Neural cell (in vitro differentiated cells): ENCODE data around the gene PPP2R5B. TPM values are rescaled to one million over a fixed set of nuclear protein-coding genes. Genes with fewer than 3 reads are reported as not detected.

ENCODE experiments used
- H2AFZ ChIP-seq: fragments of 200-600, 300-800 bp; sonication (generic), shearing (Covaris generic); 2 replicates; pipeline ENCODE4 v1.6.0; 2014; ENCODE audit warnings: low read depth, mild to moderate bottlenecking, antibody characterized with exemption, low read length, moderate library complexity
- H3F3A ChIP-seq: fragments of 200-600 bp; shearing (Covaris generic); 2 replicates; pipeline ENCODE4 v1.6.1; 2016; ENCODE audit warnings: mild to moderate bottlenecking, moderate library complexity, mixed read lengths, antibody characterized with exemption, low read length; ENCODE audit not compliant: insufficient read depth, poor library complexity, severe bottlenecking
- H3K27ac ChIP-seq: fragments of 200-600, 300-800 bp; sonication (generic), shearing (Covaris generic); 2 replicates; pipeline ENCODE4 v1.5.1; 2014; ENCODE audit warnings: mild to moderate bottlenecking, low read length, moderate library complexity
- H3K27me3 ChIP-seq: fragments of 300-800, 200-600 bp; sonication (generic), shearing (Covaris generic); 2 replicates; pipeline ENCODE4 v1.6.0; 2014; ENCODE audit warnings: mild to moderate bottlenecking, low read depth, low read length, moderate library complexity; ENCODE audit not compliant: insufficient read depth
- H3K36me3 ChIP-seq: fragments of 300-800, 200-600 bp; sonication (generic), shearing (Covaris generic); 2 replicates; pipeline ENCODE4 v1.5.1; 2014; ENCODE audit warnings: mild to moderate bottlenecking, antibody characterized with exemption, low read length, moderate library complexity; ENCODE audit not compliant: insufficient read depth
- H3K4me2 ChIP-seq: fragments of 300-800, 200-600 bp; sonication (generic), shearing (Covaris generic); 2 replicates; pipeline ENCODE4 v1.6.0; 2014; ENCODE audit warnings: mild to moderate bottlenecking, low read length
- H3K4me3 ChIP-seq: fragments of 300-800, 200-600 bp; sonication (generic), shearing (Covaris generic); 2 replicates; pipeline ENCODE4 v1.5.1; 2014; ENCODE audit warnings: mild to moderate bottlenecking, low read length, moderate library complexity
- H3K79me2 ChIP-seq: fragments of 200-600 bp; shearing (Covaris generic); replicated peaks from 2 replicates; pipeline ENCODE4 v1.6.0; 2014; ENCODE audit warnings: mild to moderate bottlenecking, low read length, moderate library complexity; ENCODE audit not compliant: insufficient read depth
- H3K9ac ChIP-seq: fragments of 300-800, 200-600 bp; sonication (generic), shearing (Covaris generic); 2 replicates; pipeline ENCODE4 v1.6.1; 2016; ENCODE audit warnings: mild to moderate bottlenecking, low read length, mixed read lengths
- H3K9me2 ChIP-seq: fragments of 200-600 bp; shearing (Covaris generic); 2 replicates; pipeline ENCODE4 v1.6.1; 2016; ENCODE audit warnings: mild to moderate bottlenecking, low read length, mixed read lengths; ENCODE audit not compliant: insufficient read depth
- H3K9me3 ChIP-seq: fragments of 200-600, 300-800 bp; sonication (generic), shearing (Covaris generic); 2 replicates; pipeline ENCODE4 v1.6.1; 2016; ENCODE audit warnings: mild to moderate bottlenecking, mixed run types, low read length, moderate library complexity, mixed read lengths
- H4K20me1 ChIP-seq: fragments of 200-600 bp; shearing (Covaris generic); 2 replicates; pipeline ENCODE4 v1.6.1; 2016; ENCODE audit warnings: mild to moderate bottlenecking, mixed run types; ENCODE audit not compliant: insufficient read depth
- CTCF ChIP-seq: fragments of 450-650 bp; IDR thresholded peaks from 2 replicates; pipeline ENCODE4 v1.5.1; 2014; ENCODE audit warnings: antibody characterized with exemption, mild to moderate bottlenecking, moderate library complexity; ENCODE audit not compliant: poor library complexity, severe bottlenecking
- EP300 ChIP-seq: fragments of 450-650 bp; conservative IDR thresholded peaks from 2 replicates; pipeline ENCODE4 v1.6.1; 2014; ENCODE audit warnings: antibody characterized with exemption, mild to moderate bottlenecking, moderate library complexity; ENCODE audit not compliant: poor library complexity, severe bottlenecking
- EZH2 ChIP-seq: fragments of 200-600, 300-800 bp; shearing (Covaris generic), sonication (generic); IDR thresholded peaks from 2 replicates; pipeline ENCODE4 v1.6.1; 2014; ENCODE audit warnings: antibody characterized with exemption, low read length, borderline replicate concordance, mild to moderate bottlenecking; ENCODE audit not compliant: insufficient read depth, poor library complexity, severe bottlenecking
- MXI1 ChIP-seq: fragments of 450-650 bp; conservative IDR thresholded peaks from 2 replicates; pipeline ENCODE4 v1.6.1; 2014; ENCODE audit warnings: antibody characterized with exemption, mild to moderate bottlenecking; ENCODE audit not compliant: poor library complexity, severe bottlenecking
- POLR2AphosphoS5 ChIP-seq: IDR thresholded peaks from 2 replicates; pipeline ENCODE4 v1.6.1; 2012
- RAD21 ChIP-seq: fragments of 450-650 bp; conservative IDR thresholded peaks from 2 replicates; pipeline ENCODE4 v1.6.1; 2014; ENCODE audit warnings: antibody characterized with exemption, mild to moderate bottlenecking, moderate library complexity
- REST ChIP-seq: IDR thresholded peaks from 2 replicates; pipeline ENCODE4 v1.6.1; 2012; ENCODE audit warnings: borderline replicate concordance
- SMC3 ChIP-seq: fragments of 450-650 bp; conservative IDR thresholded peaks from 2 replicates; pipeline ENCODE4 v1.6.1; 2014; ENCODE audit warnings: antibody characterized with exemption, mild to moderate bottlenecking, moderate library complexity; ENCODE audit not compliant: poor library complexity
- TAF1 ChIP-seq: IDR thresholded peaks from 2 replicates; pipeline ENCODE4 v1.6.1; 2012; ENCODE audit warnings: low read depth
- polyA plus RNA-seq: library from polyadenylated mRNA; depleted of rRNA; stranded (reverse); fragments of >200 nt; gene quantifications from 2 replicates; pipeline ENCODE4 v1.2.3, GENCODE V29; 2014

The PPP2R5B gene
- polyA plus RNA-seq, 1 donor from 2014 or later, result 76.1 TPM

- H3K9me2 ChIP-seq, result no peaks in the 10 kb centered on the region
- H3K9ac ChIP-seq, result no peak overlapping the region
- H4K20me1 ChIP-seq, result no peaks in the 10 kb centered on the region
- H3K27me3 ChIP-seq, result no peaks in the 10 kb centered on the region
- H3K9me3 ChIP-seq, result no peaks in the 10 kb centered on the region
- H3F3A ChIP-seq, result no peaks in the 10 kb centered on the region
- TF ChIP-seq REST (no peak), SMC3 (no peak), TAF1 (no peak), RAD21 (no peak), CTCF (no peak), MXI1 (no peak), EP300 (no peak), POLR2AphosphoS5 (no peak), EZH2 (no peak)
- H3K36me3 ChIP-seq, result peaks cover 3% of the 10 kb centered on the region
- H2AFZ ChIP-seq, result no peak overlapping the region
- H3K27ac ChIP-seq, result no peak overlapping the region
- H3K79me2 ChIP-seq, result no peaks in the 10 kb centered on the region
- no peak overlapping the region for H3K4me2 ChIP-seq
- H3K4me3 ChIP-seq, result no peak overlapping the region
These were observed 9.6 kb downstream of the PPP2R5B start for GRCh38 chr11:64933935-64934681.

- Histone ChIP-seq H3K4me3 (no peak overlapping the region), H3K4me2 (no peak overlapping the region), H3K36me3 (peaks cover 3% of the 10 kb centered on the region), H3F3A (no peaks in the 10 kb centered on the region), H3K9me3 (no peaks in the 10 kb centered on the region), H3K27ac (no peak overlapping the region), H3K9ac (no peak overlapping the region), H2AFZ (no peak overlapping the region), H3K27me3 (no peaks in the 10 kb centered on the region), H3K79me2 (no peaks in the 10 kb centered on the region), H3K9me2 (no peaks in the 10 kb centered on the region), H4K20me1 (no peaks in the 10 kb centered on the region)
- TF ChIP-seq TAF1 (no peak), EP300 (no peak), SMC3 (no peak), POLR2AphosphoS5 (no peak), MXI1 (no peak), EZH2 (no peak), CTCF (no peak), RAD21 (no peak), REST (no peak)
These were observed 10.3 kb downstream of the PPP2R5B start for GRCh38 chr11:64934682-64935358.
